Measurements from ENCODE around the gene FAM241B.

Gene FAM241B, protein sequence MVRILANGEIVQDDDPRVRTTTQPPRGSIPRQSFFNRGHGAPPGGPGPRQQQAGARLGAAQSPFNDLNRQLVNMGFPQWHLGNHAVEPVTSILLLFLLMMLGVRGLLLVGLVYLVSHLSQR

DNA sequence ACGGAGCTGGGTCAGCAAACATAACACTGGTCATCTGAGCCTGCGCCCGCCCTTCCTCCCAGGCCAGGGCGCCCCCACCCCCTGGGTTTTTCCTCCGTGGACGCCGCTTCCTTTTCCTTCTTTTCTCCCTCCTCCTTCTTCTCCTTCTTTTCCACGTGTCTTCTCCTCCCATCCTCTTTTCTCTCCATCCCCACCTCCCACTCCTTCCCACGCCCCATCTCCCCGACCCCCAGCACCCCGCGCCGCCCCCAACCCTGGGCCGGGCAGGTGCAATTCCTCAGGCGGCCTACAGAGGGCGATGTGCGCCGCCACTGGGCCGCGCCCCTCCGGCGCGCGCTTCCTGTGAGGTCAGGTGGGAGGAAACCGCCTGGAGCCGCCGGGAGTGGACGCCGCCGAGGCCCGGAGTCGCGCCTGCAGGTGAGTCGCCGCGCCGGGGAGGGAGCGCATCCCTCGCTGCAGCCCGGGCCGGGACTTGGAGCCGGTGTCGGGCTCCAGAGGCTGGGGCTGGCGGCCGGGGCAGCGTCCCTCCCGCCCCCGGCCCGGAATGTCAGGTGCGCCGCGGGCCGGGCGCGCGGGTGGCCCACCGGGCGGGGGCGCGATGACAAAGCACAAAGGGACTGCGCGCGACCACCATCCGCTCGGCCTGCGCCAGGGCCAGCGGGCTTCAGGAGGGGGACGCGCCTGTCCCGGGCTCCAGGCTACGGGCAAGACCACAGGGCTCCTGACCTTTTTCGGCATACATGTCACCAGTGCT, at the start of gene FAM241B:
Gene FAM241B, plus strand, starts transcription at position 351 of the 754 bp plus-strand sequence. CDS start 1,497 bp downstream, outside the sequence.
- peak; percentile 59 for DNase-seq

DNA sequence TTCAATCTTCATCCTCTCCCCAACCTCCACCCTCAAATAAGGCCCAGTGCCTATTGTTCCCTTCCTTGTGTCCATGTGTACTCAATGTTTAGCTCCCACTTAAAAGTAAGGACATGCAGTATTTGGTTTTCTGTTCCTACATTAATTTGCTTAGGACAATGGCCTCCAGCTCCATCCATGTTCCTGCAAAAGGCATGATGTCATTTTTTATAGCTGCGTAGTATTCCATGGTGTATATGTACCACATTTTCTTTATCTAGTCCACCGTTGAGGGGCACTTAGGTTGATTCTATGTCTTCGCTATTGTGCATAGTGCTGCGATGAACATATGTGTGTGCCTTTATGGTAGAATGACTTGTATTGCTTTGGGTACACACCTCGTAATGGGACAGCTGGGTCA, 49.6 kb upstream of the FAM241B start:
- DNase-seq = no peak

DNA sequence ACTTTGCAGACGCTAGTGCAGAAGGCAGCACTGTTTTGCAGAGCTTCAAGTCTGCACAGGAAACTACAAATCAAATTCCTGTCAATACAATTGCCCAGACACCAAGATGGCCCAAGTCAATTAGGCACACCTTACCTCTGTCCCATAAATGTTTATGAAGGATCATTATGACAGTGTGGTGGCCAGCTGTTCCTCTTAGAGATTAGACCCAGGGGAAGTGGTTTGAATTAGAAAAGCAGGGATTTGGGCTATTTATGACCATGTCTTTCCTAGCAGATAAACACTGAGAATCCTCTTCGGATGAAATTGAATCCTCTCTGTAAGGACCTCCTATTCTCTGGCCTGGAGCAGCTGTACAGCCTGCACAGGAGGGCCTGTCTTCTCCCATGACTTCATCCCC, 46.9 kb upstream of the FAM241B start:
- DNase-seq = no peak

DNA sequence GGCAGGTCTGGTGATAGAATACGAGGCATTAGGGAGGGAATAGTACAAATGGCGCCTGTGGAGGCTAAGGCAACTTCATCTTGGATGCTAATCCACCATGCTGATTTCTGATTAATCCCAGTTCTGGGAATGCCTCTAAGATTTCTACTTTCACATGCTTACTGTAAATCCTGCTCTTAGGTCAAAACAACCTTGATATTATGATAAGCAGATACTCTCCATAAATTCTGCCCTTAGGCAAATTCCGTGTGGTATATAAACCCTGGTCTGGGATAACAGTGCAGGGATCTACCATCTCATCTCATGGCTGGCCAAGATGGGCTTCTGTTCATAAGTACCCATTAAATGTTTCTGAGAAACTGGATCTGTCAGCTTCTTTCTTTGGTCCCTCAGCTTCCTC, 45.4 kb upstream of the FAM241B start:
- no peak for DNase-seq

DNA sequence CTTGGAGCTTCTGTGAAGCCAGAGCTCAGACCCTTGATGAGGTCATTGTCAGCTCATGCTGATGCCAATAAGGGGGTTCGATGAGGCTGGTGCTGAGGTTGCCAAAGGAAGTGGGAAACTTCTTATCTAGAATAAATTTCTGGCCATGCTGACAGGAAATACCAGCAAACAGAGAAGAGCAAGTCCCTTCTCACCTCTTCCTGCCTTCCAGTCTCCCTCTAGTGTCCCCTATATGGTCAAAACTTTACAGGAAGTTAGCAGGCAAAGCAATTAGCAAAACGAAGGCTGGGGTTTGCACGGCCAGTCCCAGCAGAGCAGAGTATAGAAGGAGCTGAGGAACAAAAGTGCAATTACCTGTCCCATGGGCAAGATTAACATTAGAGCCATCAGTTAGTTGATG, 41.7 kb upstream of the FAM241B start:
- DNase-seq = no peak

DNA sequence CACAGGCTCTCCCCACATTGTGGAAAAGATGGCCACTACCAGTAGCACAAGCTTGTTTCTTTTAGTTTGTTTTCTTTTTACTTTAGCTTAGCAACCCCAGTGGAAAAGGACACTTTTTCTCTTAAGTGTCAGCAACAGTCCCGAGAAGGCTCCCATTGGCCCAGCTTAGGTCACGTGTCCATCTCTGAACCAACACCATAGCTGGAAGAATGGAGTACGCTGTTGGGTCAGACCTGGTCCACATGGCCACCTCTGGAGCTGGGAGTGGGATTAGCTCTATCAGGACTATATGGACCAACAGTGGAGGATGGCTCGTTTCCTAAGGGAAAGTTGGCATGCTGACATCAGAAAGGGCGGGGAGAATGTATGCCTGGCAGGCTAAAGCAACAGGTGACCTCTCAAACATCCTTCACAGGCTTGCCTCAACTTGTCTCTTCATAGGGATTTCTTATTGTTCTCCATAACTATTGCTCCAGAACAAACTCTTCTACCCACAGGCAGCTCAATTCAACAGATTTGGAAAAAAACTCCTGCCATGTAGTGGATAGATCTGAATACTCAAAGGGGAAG, 29.2 kb upstream of the FAM241B start:
- no peak for DNase-seq

DNA sequence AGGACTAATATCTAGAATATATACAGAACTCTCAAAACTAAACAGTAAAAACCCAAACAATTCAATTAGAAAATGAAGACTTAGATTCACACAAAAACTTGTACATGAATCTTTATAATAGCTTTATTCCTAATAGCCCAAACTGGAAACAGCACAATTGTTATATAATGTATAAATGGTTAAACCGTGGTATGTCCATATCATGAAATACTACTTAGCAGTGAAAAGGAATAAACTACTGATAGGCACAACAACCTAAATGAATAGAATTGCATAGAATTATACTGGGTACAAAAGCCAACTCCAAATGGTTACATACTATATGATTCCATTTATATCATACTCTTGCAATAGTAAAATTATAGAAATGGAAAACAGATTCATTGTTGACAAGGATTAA, 21.0 kb upstream of the FAM241B start:
- DNase-seq = no peak

DNA sequence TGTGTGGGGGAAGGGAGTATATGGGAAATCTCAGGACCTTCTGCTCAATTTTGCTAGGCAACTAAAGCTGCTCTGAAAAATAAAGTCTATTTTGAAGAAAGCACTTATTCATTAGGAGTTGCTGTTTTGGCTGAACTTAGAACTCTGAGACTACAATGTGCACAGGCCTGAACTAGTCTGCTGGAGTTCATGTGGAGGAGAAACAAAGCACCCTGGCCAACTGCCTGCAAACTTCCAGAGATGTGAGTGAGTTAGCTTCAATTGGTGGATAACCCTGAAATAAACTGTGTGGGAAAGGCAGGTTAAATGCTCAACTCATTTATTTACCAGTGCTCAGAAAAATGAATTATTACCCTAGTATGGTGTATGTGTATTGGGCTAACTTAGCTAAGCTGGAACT, 17.3 kb upstream of the FAM241B start:
- no peak for DNase-seq

DNA sequence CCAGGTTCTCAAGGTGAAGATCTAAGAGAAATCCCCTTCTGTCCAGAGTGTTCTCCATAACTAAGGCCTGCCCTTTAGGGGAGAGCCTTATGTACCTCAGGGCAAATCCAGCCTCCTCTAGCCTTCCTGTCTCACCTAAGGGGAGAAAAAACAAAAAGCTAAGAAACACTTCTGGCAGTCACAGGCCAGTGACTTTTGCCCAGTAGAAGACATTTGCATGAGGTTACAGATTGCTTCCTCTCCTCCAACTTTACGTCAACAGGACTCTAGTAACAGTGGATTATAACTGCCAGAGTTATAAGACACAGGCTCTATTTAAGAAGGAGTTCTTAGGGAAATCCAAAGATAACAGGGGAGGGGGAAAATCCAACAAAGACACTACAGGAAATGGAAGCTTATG, 15.9 kb upstream of the FAM241B start:
- DNase-seq = no peak

DNA sequence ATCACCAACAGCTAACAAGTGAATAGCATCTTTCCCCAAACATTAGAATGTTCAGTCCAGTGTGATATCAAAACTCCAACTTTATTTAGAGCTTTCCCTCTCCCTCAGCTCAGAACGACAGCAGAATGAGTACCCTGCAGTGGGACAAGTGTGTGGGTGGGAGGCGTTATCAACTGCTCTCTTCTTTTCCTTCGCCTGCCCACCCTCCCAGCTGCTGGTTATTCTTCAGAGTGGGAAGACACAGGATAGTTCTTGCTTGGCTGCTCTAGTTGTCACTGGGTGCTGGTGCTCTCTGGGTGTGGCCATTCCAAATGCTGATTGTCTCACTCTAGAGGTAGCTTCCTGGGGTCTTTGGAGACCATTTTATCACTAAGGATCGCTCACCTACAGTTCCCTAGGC, 13.7 kb upstream of the FAM241B start:
- DNase-seq = no peak

DNA sequence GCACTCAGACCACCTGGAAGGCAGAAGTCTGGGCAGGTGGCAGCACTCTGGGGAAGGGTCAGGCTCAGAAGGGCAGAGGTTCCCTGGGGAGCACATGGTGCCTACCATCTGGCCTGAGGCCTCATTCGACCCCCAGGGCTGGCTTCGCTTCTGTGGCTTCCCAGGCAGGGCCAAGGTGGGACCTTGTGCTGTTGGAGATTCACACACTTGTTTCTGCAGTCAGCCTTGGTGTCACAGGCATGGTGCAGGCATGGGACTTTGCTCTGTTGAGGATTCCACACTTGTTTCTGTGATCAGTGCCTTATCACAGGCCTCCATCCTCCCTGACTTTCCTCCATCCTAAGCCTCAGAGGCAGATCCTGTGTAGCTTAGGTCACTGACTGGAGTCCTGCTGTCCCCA, 11.3 kb upstream of the FAM241B start:
- DNase-seq = no peak

DNA sequence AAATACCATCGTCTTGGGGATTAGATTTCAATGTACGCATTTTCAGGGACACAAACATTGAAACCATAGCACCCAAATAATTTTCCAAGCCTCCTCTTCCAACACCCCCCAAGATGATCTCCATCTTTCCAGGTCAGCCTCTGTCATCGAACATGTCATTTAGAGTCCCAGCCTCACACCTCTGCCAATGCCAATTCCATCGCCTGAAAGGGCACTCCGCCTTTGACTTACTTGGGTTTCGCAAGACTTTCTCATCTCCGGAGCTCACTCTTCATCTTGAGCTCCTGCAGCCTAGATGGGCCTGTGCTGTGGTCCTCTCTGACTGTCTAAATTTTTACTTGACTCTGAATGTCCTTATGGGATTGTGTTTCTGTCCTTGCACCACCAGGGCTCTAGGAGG, 10.4 kb upstream of the FAM241B start:
- no peak for DNase-seq

DNA sequence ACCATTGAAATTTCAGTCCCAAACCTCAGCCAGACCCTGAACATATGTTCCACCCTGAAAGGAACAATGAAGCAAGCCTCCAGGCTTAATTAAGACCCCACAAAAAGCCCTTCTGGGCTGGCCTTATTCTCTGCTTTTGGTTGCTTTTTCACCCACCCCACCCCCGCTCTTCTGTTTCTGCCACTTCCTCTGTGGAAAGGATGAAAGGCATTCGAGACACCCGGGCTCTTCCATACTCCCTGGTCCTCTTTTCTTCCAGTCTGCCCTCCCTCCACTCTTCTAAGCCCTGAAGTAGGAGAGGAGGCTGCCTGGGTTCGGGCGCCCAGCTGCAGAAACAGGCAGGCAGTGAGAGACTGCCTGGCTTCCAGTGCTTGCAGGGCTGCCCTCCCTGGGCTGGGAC, 9.4 kb upstream of the FAM241B start:
- no peak for DNase-seq

DNA sequence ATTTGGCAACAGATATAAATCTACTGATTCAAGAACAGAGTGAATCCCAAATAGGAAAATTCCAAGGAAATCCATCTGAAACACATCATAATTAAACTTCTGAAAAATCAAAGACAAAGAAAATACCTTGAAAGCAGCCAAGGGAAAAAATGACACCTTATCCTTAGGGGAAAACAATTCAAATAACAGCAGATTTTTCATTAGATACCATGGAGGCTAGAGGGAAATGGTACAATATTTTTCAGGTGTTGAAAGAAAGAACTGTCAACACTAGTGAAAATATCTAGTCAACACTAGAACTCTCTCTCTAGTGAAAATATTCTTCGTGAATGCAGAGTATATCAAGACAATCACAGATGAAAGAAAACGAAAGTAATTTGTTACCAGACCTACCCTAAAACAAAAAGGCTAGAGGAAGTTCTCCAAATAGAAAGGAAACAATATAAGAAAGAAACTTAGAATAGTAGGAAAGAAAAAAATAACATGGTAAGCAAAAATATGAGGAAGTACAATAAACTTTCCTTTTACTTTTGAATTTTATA, 5.7 kb upstream of the FAM241B start:
- no peak for DNase-seq

DNA sequence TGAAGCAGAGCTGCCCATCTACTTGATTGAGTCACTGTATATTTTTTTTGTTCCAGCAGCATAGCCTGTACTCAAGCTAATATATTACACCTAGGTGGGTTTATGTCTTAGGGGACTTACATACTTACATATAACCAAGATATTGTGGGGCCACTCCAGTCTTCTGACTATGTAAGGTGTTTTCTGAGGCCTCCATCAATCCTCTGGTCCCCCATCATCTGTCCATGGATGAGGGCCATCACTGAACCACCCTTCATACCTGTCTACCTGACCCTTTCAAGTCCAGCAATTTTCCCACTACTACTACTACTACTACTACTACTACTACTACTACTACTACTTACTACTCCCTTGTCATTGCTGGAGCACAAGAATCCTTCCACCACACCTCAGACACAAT, 3.2 kb upstream of the FAM241B start:
- no peak for DNase-seq

DNA sequence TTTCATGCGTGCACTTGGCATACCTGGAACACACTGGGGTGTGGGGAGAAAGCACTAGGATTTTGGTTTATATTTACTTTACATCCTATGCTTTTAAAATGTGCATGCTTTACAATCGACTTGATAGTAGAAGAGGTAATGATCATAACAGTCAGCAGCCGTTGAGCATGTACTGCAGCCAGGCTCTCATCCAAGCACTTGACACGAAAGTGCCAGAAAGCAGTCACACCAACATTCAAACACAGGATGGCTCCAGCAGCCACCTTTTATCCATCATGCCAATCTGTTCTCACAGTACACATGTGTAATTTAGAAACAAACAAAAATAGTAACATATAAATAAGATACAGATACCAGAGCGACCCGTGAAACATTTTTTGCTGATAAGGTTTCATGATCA, 1.2 kb upstream of the FAM241B start:
- no peak for DNase-seq

DNA sequence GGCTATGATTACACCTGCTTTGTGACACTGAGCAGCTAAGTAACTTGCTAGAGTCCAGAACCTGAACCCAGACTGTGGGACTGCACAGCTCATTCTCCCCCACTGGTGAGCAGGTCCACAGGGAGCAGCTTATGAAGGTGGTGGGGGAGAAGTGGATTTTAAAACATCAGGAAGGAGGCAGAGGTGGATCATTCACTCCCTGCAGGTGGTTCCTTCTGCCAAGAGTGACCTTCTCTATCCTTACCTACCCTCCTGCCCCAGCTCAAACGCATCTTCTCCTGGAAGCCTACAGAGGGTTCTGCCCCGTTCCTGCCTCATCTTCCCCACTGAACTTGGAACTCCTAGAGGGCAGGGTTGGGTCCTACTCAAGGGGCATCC, 539 bp upstream of the FAM241B start:
- DNase-seq = no peak

DNA sequence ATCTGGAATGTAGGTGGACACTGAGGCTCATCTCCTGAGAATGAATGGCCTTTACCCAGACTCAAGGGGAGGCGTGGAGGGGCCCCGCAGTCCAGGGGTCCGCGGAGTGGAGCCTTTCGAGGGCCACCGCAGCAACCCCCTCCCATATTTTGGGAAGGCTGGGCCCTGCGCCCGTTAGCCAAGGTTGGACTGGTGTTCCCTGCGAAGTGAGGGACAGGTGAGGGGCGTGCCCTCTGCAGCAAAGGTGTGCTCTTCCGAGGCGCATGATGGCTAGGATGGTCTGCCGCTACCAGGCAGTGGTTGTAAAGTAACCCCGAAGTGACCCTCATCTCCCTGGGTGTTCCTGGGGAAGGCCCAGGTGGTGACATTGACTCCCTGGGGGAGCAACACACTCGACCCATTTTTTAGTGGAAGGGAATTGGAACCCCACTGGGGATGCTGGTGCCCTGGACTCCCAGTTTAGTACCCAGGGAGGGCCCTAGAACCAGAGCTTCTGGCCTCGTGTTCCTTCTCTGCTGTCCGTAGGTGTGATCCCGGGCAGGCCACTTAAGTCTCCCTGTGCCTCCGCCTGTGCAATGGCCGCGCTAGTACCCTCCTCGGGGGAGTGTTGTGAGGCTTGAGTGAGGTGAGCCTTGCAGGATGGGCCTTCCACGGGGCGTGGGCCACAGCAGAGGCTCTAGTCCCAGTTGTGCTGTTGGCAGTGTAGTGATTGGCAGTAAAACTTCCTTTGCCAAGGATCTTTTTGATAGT, 779 bp downstream of the FAM241B start:
- no peak for DNase-seq

DNA sequence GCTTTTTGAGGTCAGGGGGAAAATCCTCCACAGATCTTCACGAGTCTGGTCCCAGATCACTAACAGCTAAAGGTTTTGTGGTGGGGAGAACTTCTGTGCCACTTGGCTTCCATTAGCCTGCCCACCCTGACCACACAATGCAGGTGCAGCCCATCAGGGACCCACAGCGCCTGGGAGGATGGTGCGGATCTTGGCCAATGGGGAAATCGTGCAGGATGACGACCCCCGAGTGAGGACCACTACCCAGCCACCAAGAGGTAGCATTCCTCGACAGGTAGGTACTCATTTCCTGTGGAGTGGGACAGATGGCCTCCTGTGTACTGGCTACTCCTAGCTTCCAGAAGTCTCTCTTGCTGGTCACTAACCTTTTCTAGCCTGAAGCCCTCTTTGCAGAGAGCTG, 1.5 kb downstream of the FAM241B start:
- DNase-seq = no peak

DNA sequence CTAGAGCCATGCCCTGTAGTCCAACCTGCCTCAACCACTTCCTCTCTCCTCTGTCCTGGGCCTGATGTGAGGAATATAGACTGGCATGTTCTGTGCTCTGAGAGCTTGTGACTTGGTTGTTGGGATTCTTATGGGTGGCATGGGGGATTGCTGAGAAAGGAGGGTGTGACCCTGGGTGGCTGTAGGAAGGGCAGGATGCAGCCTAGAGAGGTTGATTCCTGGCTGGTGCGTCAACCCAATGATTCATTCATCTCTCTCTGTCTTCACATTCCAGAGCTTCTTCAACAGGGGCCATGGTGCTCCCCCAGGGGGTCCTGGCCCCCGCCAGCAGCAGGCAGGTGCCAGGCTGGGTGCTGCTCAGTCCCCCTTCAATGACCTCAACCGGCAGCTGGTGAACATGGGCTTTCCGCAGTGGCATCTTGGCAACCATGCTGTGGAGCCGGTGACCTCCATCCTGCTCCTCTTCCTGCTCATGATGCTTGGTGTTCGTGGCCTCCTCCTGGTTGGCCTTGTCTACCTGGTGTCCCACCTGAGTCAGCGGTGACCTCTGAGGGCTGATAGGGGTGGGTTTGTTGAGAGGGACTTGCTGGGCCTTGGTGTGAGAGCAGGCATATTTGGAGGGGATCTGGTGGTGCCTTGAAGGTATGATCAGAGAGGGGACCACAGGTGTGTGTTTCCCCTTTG, 2.6 kb downstream of the FAM241B start:
- DNase-seq = no peak

DNA sequence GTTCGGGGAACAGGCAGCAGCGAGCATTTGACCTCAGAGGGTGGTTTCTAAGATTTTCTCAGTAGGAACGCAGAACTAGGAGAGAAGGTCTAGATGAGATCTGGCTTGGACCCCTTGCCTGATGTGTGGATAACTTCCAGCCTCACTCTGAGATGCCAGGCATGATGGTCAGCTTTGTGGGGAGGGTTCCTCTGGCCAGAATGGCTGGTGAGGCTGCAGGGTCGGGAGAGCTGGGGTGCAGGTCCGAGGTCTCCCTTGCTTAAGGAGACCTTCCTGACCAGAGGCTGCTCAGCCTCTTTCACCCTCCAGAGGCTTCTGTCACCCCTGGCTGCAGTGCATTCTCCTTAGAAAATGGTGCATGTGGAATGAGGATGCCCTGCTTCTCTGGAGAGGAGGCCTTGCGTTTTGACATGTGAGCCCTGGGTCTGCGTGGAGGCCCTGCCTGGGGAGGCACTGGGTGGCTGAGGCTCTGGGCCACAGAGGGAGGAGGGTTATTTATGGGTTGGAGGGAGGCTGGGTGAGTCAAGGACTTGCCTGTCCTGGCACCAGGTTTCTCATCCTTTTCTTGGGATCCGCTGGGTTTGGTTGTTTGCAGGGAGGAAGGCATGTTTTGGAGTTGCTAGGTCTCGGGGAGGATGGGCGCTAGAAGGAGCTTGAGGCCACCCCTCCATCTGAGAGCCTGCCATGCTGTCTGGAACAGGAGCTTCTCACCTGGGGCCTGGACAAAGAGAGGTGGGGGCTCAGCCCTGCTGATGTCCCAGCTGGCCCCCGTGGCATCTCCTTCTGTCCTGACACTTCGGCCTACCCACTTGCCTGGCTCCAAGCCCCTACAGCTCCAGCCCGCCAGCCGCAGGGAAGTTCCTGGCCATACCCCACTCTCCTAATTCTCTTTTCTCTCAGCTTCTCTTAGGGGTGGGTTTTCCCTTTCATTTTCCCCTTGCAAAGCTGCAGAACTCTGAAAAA, 3.9 kb downstream of the FAM241B start:
- no peak for DNase-seq

Data from CD4-positive, alpha-beta T cell treated with Interferon gamma for 1 hour (primary cell).